Neural progenitor cell (in vitro differentiated cells): ENCODE results near the gene ZFY. TPM values are rescaled to one million over a fixed set of nuclear protein-coding genes. Genes with fewer than 3 reads are reported as not detected.

Experiments used
- DNase-seq: peaks from one replicate; pipeline ENCODE4 v3.0.0-alpha.2; 2016; ENCODE audit warnings: low spot score
- H2AFZ ChIP-seq: fragments of 200-600 bp; sonication (generic); replicated peaks from 2 replicates; pipeline ENCODE4 v1.6.1; 2016; ENCODE audit warnings: antibody characterized with exemption
- H3F3A ChIP-seq: fragments of 200-600 bp; sonication (generic); 2 replicates; pipeline ENCODE4 v1.6.1; 2016; ENCODE audit warnings: antibody characterized with exemption, low read depth
- H3K27ac ChIP-seq: fragments of 200-600 bp; sonication (generic); 2 replicates; pipeline ENCODE4 v1.5.1; 2016; ENCODE audit warnings: mild to moderate bottlenecking
- H3K27me3 ChIP-seq: fragments of 200-600 bp; sonication (generic); 2 replicates; pipeline ENCODE4 v1.6.1; 2016; ENCODE audit warnings: mild to moderate bottlenecking, moderate library complexity
- H3K36me3 ChIP-seq: fragments of 200-600 bp; sonication (generic); 2 replicates; pipeline ENCODE4 v1.5.1; 2016
- H3K4me1 ChIP-seq: fragments of 200-600 bp; sonication (generic); 2 replicates; pipeline ENCODE4 v1.6.1; 2016; ENCODE audit warnings: mixed run types
- H3K4me2 ChIP-seq: fragments of 200-600 bp; sonication (generic); 2 replicates; pipeline ENCODE4 v1.6.1; 2016
- H3K4me3 ChIP-seq: fragments of 200-600 bp; sonication (generic); 2 replicates; pipeline ENCODE4 v1.5.1; 2016
- H3K79me2 ChIP-seq: fragments of 200-600 bp; sonication (generic); 2 replicates; pipeline ENCODE4 v1.6.1; 2016; ENCODE audit warnings: low read depth
- H3K9ac ChIP-seq: fragments of 200-600 bp; sonication (generic); 2 replicates; pipeline ENCODE4 v1.6.1; 2016
- H3K9me3 ChIP-seq: fragments of 200-600 bp; sonication (generic); 2 replicates; pipeline ENCODE4 v1.5.1; 2016; ENCODE audit warnings: low read depth
- H4K20me1 ChIP-seq: fragments of 200-600 bp; sonication (generic); 2 replicates; pipeline ENCODE4 v1.6.1; 2016; ENCODE audit warnings: low read depth
- H3K27ac Mint-ChIP-seq: 3 replicates; pipeline ENCODE4 v1.8.0; 2021; ENCODE audit warnings: mixed read lengths
- H3K27me3 Mint-ChIP-seq: 2 replicates; pipeline ENCODE4 v1.8.0; 2022; ENCODE audit warnings: low read depth, mild to moderate bottlenecking, inconsistent platforms, moderate library complexity, mixed read lengths; ENCODE audit not compliant: insufficient read depth
- H3K36me3 Mint-ChIP-seq: 3 replicates; pipeline ENCODE4 v1.8.0; 2021; ENCODE audit warnings: mixed read lengths
- H3K4me1 Mint-ChIP-seq: 3 replicates; pipeline ENCODE4 v1.8.0; 2021; ENCODE audit warnings: mixed read lengths
- H3K4me3 Mint-ChIP-seq: 3 replicates; pipeline ENCODE4 v1.8.0; 2021; ENCODE audit warnings: mild to moderate bottlenecking, moderate library complexity, mixed read lengths
- H3K9me3 Mint-ChIP-seq: 3 replicates; pipeline ENCODE4 v1.8.0; 2020; ENCODE audit warnings: mixed read lengths
- CTCF ChIP-seq: fragments of 200-600 bp; sonication (generic); IDR thresholded peaks from 2 replicates; pipeline ENCODE4 v1.5.1; 2017; ENCODE audit warnings: antibody characterized with exemption, mild to moderate bottlenecking
- EZH2 ChIP-seq: fragments of 200-600 bp; sonication (generic); IDR thresholded peaks from 2 replicates; pipeline ENCODE4 v1.6.1; 2017; ENCODE audit warnings: antibody characterized with exemption, mild to moderate bottlenecking, moderate library complexity
- EZH2phosphoT487 ChIP-seq: fragments of 200-600 bp; sonication (generic); IDR thresholded peaks from 2 replicates; pipeline ENCODE4 v1.6.1; 2017; ENCODE audit warnings: antibody characterized with exemption
- total RNA-seq: library from RNA; depleted of rRNA; stranded (reverse); fragments of >200 nt; gene quantifications from 2 replicates; pipeline ENCODE4 v1.2.3, GENCODE V29; 2015; ENCODE audit warnings: low replicate concordance

Gene ZFY
- total RNA-seq, 1 donor from 2014 or later: not detected

GRCh38 chrY:2955561-2955960 is 20.4 kb downstream of the ZFY start:
- H3K36me3 ChIP-seq: no peaks in the 10 kb centered on the region
- H3K79me2 ChIP-seq: no peaks in the 10 kb centered on the region
- H3F3A ChIP-seq: no peaks in the 10 kb centered on the region
- no peaks in the 10 kb centered on the region for H3K4me1 ChIP-seq
- Mint-ChIP-seq H3K36me3 (no peaks in the 10 kb centered on the region), H3K4me1 (no peaks in the 10 kb centered on the region), H3K4me3 (no peak overlapping the region), H3K27ac (no peak overlapping the region), H3K9me3 (no peaks in the 10 kb centered on the region), H3K27me3 (no peaks in the 10 kb centered on the region)
- H3K27me3 ChIP-seq: no peaks in the 10 kb centered on the region
- no peak overlapping the region for H3K9ac ChIP-seq
- no peak overlapping the region for H3K4me3 ChIP-seq
- H4K20me1 ChIP-seq: no peaks in the 10 kb centered on the region
- TF ChIP-seq CTCF (no peak), EZH2phosphoT487 (no peak), EZH2 (no peak)
- DNase-seq: no peak
- H2AFZ ChIP-seq: no peak overlapping the region
- no peak overlapping the region for H3K4me2 ChIP-seq
- H3K27ac ChIP-seq: no peak overlapping the region
- H3K9me3 ChIP-seq: no peaks in the 10 kb centered on the region

- Mint-ChIP-seq H3K4me1 (no peaks in the 10 kb centered on the region), H3K27me3 (no peaks in the 10 kb centered on the region), H3K36me3 (no peaks in the 10 kb centered on the region), H3K4me3 (no peak overlapping the region), H3K9me3 (no peaks in the 10 kb centered on the region), H3K27ac (no peak overlapping the region)
- Histone ChIP-seq H3K4me3 (no peak overlapping the region), H3K9me3 (no peaks in the 10 kb centered on the region), H3F3A (no peaks in the 10 kb centered on the region), H3K4me1 (no peaks in the 10 kb centered on the region), H3K9ac (no peak overlapping the region), H2AFZ (no peak overlapping the region), H4K20me1 (no peaks in the 10 kb centered on the region), H3K79me2 (no peaks in the 10 kb centered on the region), H3K27ac (no peak overlapping the region), H3K27me3 (no peaks in the 10 kb centered on the region), H3K36me3 (no peaks in the 10 kb centered on the region), H3K4me2 (no peak overlapping the region)
- DNase-seq: no peak
- no peak for TF ChIP-seq EZH2
- TF ChIP-seq EZH2phosphoT487: no peak
- no peak for TF ChIP-seq CTCF
Observed at GRCh38 chrY:2962061-2962460, 26.9 kb downstream of the ZFY start.

GRCh38 chrY:2964814-2965213 is 29.6 kb downstream of the ZFY start:
- no peaks in the 10 kb centered on the region for H3F3A ChIP-seq
- no peaks in the 10 kb centered on the region for H3K36me3 ChIP-seq
- H3K4me1 ChIP-seq: no peaks in the 10 kb centered on the region
- H3K4me3 ChIP-seq: no peak overlapping the region
- H3K27ac ChIP-seq: no peak overlapping the region
- Mint-ChIP-seq H3K4me3 (no peak overlapping the region), H3K27me3 (no peaks in the 10 kb centered on the region), H3K36me3 (no peaks in the 10 kb centered on the region), H3K27ac (no peak overlapping the region), H3K9me3 (no peaks in the 10 kb centered on the region), H3K4me1 (no peaks in the 10 kb centered on the region)
- H3K9me3 ChIP-seq: no peaks in the 10 kb centered on the region
- H3K27me3 ChIP-seq: no peaks in the 10 kb centered on the region
- no peaks in the 10 kb centered on the region for H3K79me2 ChIP-seq
- H4K20me1 ChIP-seq: no peaks in the 10 kb centered on the region
- no peak for DNase-seq
- no peak overlapping the region for H3K9ac ChIP-seq
- no peak for TF ChIP-seq EZH2
- TF ChIP-seq EZH2phosphoT487: no peak
- no peak overlapping the region for H2AFZ ChIP-seq
- no peak overlapping the region for H3K4me2 ChIP-seq

GRCh38 chrY:2965629-2966028 is 30.4 kb downstream of the ZFY start:
- no peak for DNase-seq
- H3K27ac Mint-ChIP-seq: no peak overlapping the region
- no peak overlapping the region for H3K4me3 Mint-ChIP-seq
- H3K36me3 Mint-ChIP-seq: no peaks in the 10 kb centered on the region
- no peaks in the 10 kb centered on the region for H3K9me3 Mint-ChIP-seq
- TF ChIP-seq EZH2 (no peak), EZH2phosphoT487 (no peak), CTCF (no peak)
- Histone ChIP-seq H3K4me2 (no peak overlapping the region), H2AFZ (no peak overlapping the region), H4K20me1 (no peaks in the 10 kb centered on the region), H3K27ac (no peak overlapping the region), H3K36me3 (no peaks in the 10 kb centered on the region), H3K4me1 (no peaks in the 10 kb centered on the region), H3K27me3 (no peaks in the 10 kb centered on the region), H3K9ac (no peak overlapping the region), H3F3A (no peaks in the 10 kb centered on the region), H3K9me3 (no peaks in the 10 kb centered on the region), H3K4me3 (no peak overlapping the region), H3K79me2 (no peaks in the 10 kb centered on the region)
- H3K4me1 Mint-ChIP-seq: no peaks in the 10 kb centered on the region
- H3K27me3 Mint-ChIP-seq: no peaks in the 10 kb centered on the region
